T-helper 22 cell (primary cell): ENCODE data around the gene EFCAB6.
"Not testable (repeated sequence)": the region's sequence is repeated elsewhere in the genome, so short reads cannot be mapped to it uniquely, and the experiment has no call there.

Experiments
- DNase-seq: peaks from one replicate; pipeline ENCODE4 v3.0.0-alpha.2; 2020; ENCODE audit warnings: low read depth

Gene EFCAB6

DNA sequence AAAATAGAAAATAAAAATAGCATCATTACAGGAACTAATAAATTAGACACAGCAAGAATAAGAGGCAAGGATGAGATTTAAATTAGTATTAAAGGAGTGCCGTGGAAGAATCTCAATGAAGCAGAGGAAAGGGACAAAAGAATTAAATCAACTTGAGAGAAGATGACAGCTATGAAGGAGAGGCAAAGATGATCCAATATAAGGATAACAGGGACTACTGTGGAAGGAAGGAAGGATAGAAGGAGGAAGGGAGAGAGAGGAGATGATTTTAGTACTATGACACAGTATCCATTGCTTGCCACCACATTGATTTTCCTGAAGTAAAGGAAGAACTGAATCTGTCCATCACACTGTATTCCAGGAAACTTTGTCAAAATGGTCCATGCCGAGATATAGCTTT is 98.0 kb downstream of the EFCAB6 start:
- no peak for DNase-seq

DNA sequence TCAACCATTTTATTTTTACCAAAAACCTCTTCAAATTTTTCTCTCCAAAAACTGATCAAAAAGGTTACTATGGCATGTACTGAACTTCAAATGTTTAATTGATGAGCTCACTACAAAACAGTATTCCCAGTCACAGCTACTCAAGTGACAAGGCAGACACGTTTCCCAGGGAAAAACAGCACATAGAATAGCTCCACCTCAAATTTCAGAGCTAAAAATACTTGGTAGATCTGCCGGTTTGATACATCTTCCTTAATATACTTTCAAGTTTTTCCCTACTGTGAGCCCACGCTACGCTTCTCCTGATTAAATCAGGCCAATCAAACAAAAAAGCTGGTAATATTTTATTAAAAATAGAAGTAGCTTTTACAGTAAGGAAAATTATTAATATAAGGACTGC is 100.4 kb downstream of the EFCAB6 start:
- no peak for DNase-seq

DNA sequence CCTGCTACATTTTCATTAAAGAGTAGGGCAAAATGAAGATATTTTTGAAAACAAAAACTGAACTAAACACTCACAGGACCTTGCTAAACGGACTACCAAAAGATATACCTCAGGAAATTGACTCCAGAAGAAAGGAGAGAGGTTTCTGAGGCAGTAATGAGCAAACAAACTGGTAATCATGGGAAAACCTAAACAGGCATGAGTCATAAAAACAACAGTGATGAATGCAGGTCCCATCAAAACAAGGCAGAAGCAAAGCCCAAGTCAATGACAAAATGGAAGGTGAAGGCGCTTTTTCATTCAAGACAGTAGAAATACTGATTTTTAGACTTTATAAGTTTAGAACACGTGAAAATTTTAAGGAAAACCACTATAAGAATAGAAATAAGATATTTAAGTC is 104.5 kb downstream of the EFCAB6 start:
- no peak for DNase-seq

DNA sequence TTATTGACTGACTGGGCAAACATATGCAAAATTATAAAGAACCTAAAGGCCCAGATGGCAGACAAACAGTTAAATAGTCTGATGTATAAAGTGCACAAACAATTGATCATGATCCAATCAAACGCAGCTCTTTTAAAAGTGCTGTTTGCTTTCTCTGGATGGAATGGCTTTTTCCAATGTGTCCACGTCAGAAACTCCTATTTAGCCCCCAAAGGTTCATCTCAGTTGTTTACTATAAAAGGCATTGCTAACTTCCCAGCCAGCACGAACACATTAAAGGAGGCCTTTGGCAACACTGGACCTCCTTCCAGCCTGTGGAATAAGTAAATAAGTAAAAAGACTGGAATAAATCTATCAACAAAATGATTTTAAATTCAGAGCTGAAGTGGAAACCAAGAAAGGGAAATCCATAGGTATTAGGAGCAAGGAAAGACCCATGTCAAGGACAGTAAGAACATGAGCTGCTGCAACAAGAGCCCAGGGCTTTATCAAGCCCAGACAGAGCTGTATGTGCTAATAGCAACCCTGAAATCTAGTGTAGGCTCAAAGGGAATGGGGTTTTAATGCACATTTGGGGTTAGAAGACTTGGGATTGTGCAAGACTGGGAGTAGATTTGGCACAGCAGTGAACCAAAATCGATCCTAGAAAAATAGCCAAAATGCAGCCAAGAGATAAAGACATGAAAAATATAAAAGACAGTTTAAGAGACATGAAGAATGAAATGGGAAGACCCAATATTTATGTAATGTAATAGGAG is 105.4 kb downstream of the EFCAB6 start:
- DNase-seq = no peak

DNA sequence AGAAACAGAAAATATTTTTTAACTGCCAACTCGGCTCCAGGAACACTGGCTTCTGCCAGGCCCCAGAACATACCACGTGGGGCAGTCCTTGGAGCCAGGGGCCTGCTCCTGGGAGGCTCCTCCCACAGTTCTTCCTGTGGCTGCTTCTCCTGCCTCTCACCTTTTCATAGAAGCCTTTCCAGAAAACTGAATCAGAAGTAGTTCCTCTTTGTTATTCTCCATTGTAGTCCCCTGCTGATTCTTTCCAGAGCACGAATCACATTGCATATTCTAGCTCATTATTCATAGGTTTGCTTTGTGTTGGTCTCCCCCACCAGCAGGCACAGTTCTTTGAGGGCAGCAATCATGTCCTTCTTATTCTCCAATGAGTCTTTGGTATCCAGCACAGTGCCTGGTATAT is 106.0 kb downstream of the EFCAB6 start:
- DNase-seq = no peak

DNA sequence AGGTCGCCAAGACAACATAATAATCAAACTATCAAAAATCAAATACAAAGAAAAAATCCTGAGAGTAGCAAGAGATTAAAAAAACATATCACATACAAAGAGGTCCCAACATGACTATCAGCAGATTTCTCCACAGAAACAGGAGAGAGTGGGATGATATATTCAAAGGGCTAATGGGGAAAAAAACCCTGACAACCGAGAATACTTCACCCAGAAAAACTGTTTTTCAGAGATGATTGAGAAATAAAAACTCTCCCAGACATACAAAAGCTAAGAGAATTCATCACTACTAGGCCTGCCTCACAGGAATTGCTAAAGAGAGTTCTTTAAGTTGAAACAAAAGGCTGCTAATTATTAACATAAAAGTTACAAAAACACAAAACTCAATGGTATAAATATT is 108.1 kb downstream of the EFCAB6 start:
- DNase-seq = no peak

DNA sequence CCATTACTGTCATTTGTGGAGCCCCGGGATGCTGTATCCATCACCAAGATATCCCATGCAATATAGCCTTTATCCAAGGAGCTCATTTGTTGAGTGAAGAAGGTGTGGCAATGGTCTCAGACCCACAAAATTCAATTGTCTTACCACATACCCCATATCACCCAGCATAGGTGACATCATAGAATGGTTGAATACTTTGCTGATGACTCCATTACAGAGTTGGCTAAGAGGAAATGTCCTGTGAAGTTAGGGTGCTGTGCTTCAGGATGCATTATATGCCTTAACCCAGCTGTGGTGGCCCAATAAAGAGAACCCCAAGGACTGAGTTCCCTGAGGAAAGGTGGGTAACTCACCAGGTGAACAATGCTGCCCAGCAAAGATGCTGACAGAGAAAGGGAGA is 113.7 kb downstream of the EFCAB6 start:
- DNase-seq = no peak

DNA sequence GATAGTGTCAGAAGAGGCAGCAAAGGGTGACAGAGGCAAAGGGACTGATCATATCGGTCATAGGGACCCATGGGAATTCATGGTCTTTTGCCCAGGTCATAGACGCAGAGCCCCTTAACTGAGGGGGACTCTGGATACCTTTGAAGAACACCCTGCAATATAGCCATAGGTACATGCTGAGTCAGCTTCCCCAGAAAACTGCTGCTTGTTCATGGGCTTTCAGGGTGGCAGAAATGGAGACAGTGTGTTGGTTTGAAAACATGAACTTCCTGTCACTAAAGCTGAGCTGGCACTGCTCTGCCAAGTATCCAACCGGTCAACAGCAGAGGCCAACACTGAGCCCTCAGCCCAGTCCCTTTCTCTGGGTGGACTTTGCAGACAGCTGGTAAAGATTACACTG is 114.2 kb downstream of the EFCAB6 start:
- no peak for DNase-seq

DNA sequence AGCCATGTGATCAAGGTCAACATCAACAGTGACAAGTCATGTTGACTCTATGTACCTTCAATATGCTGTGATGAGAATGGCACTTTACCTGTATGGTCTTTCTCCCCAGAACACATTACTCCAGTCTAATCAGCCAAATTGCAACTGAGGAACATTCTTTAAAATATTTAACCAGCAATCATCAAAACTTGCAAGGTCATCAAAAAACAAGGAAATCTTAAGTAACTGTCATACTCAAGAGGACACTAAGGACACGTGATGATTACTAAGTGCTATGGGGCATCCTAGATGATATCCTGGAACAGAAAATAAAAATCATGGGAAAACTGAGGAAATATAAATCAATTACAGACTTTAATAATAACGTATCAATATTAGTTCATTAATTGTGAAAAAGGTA is 118.9 kb downstream of the EFCAB6 start:
- DNase-seq = no peak

DNA sequence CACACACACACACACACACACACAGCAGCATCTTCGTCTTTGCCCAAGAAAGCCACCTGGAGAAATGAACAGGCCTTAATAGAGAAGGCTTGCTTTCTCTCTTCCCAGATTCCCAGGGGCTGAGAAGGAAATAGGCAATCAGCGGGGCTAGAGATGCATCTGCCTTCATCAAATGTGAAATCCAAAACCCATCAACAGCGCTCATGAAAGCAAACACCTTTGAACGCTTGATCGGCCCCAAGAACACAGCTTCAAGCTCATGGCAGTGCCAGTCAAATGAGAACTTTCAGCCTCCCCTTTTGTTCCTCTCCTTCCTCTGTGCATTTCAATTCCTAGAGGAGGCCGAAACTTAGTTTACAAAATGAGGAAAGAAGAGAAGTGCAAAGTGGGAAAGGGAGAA is 122.7 kb downstream of the EFCAB6 start:
- no peak for DNase-seq

DNA sequence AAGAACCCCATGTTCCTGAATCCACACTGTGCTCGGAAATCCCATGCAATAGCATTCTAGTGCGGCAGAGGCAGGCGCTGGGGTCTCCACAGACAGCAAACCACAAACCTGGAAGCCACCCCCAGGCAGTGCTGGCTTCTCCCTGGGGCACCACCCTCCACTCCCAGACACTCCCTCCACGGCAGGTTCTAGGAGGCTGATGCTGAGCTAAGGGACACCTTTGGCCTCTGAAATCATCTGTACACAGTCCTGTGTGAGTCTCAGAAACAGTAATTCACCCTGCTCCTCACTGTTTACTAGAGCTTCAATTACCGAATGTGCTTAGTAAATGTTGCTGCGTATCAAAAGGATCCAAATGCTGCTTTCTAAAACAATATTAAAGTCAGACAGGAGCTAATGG is 129.3 kb downstream of the EFCAB6 start:
- no peak for DNase-seq

DNA sequence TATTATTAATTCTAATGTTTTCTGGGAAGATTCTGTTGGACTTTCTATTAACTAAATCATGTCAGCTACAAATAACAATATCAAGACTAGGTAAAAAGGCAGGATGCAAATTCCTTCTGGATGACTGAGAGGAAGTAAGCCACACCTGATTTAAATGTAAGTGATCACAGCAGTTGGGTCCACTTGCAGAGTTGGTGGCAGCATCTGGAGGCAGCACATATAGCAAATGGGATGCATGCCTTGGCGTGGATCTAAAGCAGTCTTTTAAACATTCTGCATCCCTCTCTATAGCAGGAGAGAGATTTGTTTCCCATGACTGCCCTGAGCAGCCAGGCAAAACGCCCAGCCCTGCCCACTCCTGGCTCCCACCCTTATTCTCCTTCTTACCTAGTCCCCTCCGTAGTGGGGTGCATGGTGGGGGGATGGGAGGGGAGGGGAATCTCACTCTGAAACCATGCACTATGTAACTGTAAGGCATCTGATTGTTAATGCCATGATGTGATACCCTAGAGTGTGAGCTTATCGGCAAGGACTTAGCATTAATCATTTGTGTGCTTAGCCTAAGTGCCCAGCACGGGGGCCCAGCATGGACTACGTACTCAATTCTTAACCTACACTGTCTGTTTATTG is 130.3 kb downstream of the EFCAB6 start:
- no peak for DNase-seq

DNA sequence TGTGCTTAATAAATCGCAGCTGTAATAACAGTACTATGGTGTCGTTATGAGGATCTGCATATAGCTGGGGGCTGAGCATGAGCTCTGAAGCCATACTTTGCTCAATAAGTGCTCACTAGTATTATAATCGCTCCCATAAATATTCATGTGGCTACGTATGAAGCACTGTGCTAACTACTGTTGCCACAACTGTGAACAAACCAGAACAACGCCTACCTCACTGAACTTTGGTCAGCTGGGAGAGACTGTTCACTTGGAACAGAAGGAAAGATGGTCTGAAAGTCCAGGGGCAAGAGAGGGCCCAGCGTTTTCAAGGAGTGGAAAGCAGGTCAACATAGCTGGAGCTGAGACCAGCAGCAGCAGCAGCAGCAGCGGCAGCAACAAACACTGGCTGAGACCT is 141.6 kb downstream of the EFCAB6 start:
- DNase-seq = no peak

DNA sequence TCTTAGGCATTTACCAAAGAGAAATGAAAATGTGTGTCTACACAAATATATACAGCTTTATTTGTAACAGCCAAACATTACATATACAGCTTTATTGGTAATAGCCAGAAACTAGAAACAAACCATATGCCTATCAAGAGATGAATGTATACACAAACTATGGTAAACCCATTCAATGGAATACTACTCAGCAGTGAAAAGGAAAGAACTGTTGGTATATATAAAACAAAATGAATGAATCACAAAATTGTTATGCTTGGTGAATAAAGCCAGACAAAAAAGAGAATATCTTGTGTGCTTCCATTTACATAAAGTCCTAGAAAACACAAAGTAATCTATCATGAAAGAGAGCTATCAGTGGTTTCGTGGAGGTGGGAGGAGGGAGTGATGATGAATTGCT is 142.9 kb downstream of the EFCAB6 start:
- no peak for DNase-seq

DNA sequence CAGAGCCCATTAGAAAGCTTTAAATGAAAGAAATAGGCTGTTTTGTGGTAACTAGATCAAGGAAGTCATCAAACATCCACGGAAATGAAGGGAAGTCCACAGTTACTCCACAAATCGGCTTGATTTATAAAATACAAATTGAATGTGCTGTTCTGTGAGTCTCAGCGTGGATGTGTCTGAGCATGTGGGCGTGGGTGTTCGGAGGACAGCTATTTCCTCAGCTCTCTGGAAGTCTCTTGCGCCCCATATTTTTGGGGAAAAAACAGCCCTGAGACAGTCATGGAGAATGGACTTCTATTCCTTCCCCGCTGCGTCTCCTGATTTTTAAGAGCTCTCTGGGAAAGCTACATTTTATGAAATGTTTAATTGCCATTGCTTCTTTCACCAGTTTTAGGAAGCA is 144.4 kb downstream of the EFCAB6 start:
- no peak for DNase-seq

DNA sequence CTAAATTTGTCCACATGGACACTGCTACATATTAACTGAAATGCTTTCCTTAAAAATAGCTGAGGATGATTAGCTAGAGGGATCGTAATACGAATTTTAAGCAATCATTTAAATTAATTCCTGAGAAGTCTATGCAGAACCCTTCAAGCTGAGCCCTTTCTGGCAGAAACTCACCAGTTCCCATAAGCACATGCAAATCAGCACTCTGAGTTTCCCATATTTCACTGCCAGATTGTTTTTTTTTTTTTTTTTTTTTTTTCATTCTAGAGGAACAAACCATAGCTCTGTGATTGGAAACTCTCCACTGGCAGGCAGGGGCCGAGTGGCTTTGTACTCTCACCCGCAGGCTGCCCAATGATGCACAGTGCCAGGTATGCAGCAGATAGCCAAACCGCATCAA is 145.6 kb downstream of the EFCAB6 start:
- DNase-seq = no peak

DNA sequence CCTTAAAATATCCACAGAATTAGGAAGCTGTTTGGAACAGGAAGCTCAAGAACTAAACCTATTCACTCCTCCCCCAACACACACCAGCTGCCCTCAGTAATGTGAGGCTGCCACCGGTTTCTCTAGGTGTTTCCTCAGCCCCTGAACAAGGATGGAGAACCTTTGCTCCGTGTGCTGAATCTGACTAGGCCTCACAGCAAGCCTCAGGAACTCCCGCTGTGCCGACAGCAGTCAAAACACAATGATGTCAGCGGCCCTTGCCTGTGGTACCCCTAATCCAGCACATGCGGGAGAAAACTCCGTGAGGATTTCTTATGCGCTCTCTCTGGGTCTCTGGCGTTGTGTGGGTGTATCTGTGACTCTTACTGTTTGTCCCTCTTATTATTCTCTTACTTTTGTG is 153.3 kb downstream of the EFCAB6 start:
- no peak for DNase-seq

DNA sequence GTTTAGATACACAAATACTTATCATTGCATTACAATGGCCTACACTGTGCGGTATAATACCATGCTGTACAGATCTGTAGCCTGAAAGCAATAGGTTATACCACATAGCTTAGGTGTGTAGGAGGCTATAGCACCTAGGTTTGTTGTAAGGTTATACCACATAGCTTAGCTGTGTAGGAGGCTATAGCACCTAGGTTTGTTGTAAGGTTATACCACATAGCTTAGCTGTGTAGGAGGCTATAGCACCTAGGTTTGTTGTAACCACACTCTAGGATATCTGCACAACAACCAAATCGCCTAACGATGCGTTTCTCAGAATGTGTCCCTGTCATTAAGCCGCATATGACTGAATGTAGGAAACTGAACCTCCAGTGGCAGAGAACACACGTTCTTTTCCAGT is 155.5 kb downstream of the EFCAB6 start:
- DNase-seq = not testable (repeated sequence)

DNA sequence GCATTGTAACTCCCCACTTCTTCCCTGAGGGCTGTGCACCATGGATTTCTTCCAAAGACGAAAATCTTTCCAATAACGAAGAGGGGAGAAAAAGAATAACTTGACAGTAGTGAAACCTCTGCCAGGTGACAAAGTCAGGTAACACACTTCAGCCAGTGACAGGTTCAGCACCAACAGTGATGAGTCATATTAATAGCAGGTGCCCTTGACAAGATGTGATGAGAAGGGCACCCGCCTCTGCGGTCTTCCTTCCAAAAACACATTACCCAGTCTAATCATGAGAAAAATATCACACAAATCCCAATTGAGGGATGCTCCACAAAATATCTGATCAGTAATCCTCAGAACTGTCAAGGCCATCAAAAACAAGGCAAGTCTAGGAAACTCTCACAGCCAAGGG is 157.8 kb downstream of the EFCAB6 start:
- DNase-seq = no peak

DNA sequence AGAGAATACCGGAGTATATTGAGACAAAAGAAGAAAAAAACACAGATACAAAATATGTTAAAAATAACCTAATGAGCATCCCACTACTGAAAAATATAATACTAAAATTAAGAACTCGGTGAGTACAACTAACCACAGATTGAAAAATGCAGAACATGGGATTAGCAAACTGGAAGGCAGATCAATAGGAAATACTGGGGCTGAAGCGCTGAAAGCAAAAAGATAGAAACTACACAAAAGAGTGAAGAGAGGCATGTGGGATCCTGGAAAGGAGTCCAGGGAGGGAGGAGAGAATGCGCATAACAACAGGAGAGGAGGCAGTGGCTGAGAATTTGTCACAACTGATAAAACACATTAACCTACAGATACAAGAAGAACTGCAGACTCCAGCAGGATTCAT is 159.3 kb downstream of the EFCAB6 start:
- DNase-seq = no peak

DNA sequence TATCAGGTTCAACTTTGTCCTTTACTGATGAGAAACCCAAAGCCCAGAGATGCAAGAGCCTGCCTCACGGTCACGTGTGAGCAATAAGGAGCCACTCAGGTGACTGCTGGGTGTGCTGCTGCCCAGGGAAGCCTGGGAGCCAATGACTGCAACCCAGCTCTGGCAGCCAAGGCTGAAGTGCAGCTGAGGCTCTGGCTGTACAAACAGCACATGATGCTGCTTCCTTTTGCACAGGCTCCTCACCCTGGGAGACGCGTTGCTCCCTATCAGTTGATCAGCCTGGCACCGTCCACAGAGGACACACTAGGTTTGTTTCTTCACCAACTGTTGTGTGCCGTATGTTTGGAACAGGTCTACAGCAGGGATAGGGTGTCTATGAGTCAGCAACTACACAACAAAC is 168.7 kb downstream of the EFCAB6 start:
- DNase-seq = no peak

DNA sequence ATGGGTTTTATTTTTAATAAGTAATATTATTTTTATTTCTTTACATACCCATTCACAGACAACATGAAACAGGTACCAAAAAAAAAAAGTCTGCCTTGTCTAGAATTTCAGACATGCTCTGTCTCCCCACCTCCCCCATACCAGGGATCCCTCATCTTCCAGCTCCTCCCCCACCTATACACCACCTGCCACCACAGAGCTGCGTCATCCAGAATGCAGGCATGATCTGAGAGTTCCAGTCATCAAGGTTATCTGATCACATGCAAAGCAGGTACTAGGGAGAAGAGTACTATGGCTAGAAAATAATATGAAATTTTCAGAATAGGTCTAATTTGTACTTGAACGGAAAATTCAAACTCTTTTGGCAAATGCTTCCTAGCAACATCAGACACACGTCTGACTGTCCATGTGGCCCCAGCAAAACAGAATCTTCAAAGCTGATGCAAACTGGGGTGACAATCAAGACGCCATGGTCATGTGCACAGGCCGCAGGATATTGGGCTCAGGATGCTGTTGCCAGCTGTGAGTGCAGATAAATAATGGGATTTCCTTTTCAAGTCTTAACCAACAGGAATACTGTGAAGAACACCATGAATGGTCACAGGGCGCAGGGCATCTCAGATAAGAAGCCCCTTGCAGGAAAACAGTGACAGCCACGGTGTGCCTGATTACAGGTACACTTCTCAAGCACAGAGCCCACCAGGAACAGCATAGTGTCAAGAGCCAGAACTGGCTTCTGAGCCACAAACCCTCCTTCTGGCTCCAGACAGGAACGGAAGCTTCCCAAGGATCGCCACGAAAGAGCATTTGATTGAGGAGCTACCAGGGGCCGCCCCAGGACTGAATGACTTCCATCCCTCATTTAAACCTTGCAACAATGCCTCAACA is 169.5 kb downstream of the EFCAB6 start:
- no peak for DNase-seq
